Activated CD8-positive, alpha-beta memory T cell treated with anti-CD3 and anti-CD28 coated beads, Interleukin-2, amount 50 U/mL, for 1 hour (primary cell): ENCODE results near the gene MTHFD2L.
"Not testable (repeated sequence)": the region's sequence is repeated elsewhere in the genome, so short reads cannot be mapped to it uniquely, and the experiment has no call there.

Source experiments
- DNase-seq: peaks from one replicate; pipeline ENCODE4 v3.0.0-alpha.2; 2020; ENCODE audit errors: extremely low read depth

The MTHFD2L gene

GRCh38 chr4:74335341-74336021 lies 177.6 kb downstream of the MTHFD2L start:
- DNase-seq = no peak

GRCh38 chr4:74338792-74339333 lies 180.9 kb downstream of the MTHFD2L start:
- no peak for DNase-seq

GRCh38 chr4:74339501-74339900 lies 181.6 kb downstream of the MTHFD2L start:
- no peak for DNase-seq

GRCh38 chr4:74340421-74340820 lies 182.5 kb downstream of the MTHFD2L start:
- not testable (repeated sequence) for DNase-seq

GRCh38 chr4:74344031-74344430 lies 186.1 kb downstream of the MTHFD2L start:
- DNase-seq = no peak
